ENCODE data around the gene GLRX2. TPM values are rescaled to one million over a fixed set of nuclear protein-coding genes. Genes with fewer than 3 reads are reported as not detected.

The GLRX2 gene
- total RNA-seq, 1 donor from 2014 or later: 11.2 TPM

DNA sequence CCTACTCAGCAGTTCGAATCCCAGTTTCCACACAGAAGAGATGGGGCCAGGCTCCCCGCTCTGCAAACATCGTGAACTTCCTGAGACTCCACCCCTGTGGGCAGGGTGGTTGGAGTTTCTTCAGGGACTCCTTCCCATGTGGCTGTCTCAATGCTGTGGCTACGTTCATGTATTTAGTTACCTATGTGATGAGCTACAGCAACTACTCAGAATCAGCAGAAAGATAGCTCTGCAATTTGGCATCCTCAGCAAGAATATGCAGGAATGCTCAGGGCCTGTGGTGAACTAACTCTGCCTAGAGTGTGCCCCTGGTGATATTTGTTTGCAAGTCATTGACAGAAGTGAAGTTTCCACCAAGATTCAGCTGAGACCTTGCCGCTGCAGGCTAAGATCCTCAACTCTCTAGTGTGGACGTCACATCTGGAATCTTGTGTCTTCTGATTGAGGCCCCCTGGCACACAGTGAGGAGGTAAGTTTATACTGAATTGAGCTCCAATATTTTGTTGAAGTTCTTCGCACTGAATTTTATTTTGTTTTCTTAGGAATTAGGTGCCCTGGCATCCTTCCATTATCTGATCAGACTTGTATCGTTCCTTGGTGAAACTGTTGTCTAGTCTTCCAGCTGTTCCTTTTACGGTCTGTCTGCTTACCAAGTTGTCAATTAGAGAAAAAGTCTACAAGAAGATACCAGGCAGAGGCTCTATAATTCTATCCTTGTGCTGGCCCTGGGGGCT lies 8.2 kb upstream of the GLRX2 start:
- no peak for DNase-seq (ENCODE audit: low read depth, low spot score)

DNA sequence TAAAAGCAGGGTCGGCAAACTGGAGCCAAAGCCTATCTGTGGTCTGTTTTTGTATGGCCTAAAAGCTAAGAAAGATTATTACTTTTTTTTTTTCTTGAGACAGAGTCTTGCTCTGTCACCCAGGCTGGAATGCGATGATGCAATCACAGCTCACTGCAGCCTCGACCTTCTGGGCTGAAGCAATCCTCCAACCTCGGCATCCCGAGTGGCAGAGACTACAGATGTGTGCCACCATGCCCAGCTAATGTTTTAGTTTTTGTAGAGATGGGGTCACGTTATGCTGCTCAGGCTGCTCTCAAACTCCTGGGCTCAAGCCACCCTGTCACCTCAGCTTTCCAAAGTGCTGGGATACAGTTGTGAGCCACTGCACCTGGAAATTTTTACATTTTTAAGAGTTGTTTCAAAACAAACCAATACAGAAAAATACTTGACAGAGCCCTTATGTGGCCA lies 6.5 kb upstream of the GLRX2 start:
- no peak for DNase-seq (ENCODE audit: low read depth, low spot score)

- no peak for DNase-seq (ENCODE audit: low read depth, low spot score)
These were observed 5.7 kb upstream of the GLRX2 start for GRCh38 chr1:193110864-193111263.

DNA sequence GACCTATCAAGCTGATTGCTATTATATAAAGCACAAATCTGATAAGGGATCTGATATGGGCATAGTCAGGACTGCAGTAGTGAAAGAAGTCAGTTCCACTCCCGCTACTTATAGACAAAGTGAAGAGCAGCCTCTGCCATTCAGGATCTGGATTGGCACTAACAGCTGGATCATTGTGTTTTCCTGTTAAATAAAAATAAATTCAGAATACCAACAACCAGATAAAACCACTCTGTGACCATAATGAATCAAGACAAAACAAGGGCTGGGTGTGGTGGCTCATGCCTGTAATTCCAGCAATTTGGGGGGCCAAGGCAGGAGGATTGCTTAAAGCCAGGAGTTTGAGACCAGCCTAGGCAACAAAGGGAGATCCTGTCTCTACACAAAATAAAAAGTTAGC lies 5.0 kb upstream of the GLRX2 start:
- no peak for DNase-seq (ENCODE audit: low read depth, low spot score)

GRCh38 chr1:193109619-193110018 lies 4.4 kb upstream of the GLRX2 start:
- DNase-seq (ENCODE audit: low read depth, low spot score): no peak

GRCh38 chr1:193108471-193108870 lies 3.3 kb upstream of the GLRX2 start:
- DNase-seq (ENCODE audit: low read depth, low spot score): no peak

DNA sequence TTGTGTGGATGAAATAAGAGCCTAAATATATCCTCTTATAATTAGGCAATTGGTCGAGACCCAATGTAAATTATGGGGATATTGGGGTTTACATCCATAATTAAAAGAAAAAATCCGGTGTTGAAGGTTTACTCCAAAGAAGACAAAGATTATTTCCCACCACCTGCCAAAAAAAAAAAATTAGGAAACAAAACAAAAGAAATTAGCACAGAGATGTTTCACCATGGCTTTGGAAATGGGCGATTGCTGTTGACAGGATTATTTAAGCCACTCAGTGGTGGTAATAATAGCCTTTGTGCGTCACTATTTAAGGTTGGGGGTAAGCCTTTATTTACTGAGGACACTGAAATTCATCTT lies 585 bp upstream of the GLRX2 start:
- no peak for DNase-seq (ENCODE audit: low read depth, low spot score)

DNA sequence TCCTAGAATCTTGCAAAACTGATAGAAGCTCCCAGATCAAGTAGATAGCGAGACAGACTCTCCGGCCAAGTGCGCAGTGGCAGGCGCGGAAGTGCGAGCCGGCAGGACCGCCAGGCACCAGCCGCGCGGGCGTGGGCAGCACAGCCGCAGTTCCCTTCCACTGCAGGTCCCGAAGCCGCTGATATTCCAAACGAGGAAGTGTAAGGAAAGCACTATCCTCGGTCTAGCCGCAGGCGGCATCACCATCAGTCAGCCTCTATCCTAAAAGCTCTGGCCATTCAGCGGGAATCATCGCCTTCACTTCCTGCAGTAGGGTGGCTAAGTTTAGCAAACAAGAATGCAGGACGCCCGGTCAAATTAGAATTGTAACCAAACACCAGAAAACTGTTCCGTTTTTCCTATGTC lies 710 bp downstream of the GLRX2 start:
- no peak for DNase-seq (ENCODE audit: low read depth, low spot score)

DNA sequence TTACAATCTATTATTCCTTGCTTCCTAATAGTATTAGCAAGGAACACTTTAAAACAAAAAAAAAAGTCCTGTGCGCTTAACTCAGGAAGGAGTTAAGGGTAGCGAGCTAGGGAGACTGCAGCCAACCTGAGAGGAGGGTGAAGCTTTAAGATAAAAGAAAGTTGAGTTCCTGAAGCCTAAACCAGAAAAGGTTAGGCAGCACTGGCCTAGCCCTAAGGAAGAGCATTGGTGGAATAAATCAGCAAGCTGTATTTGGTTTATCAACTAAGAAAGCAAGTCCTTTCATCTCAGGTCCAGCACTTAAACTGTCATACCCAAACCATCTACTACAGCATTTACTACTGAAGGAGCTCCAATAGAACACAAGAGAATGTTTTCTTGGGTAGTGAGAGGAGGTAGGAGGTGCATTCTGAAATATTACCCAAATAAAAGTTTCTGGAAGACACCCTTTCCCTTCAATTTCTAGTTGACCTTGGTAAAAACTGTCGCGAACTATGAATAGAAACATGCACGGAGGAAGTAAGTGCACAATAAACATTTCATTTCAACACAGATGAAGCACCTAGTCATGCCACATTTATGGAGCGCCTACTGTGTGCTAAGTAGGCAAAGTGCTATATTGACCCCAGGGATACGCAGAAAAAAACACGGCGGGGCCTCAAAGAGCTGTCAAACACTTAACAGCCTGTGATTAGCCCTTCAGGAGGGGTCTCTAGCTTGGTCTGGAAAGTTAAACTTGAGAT lies 1.3 kb downstream of the GLRX2 start:
- DNase-seq (ENCODE audit: low read depth, low spot score): no peak

DNA sequence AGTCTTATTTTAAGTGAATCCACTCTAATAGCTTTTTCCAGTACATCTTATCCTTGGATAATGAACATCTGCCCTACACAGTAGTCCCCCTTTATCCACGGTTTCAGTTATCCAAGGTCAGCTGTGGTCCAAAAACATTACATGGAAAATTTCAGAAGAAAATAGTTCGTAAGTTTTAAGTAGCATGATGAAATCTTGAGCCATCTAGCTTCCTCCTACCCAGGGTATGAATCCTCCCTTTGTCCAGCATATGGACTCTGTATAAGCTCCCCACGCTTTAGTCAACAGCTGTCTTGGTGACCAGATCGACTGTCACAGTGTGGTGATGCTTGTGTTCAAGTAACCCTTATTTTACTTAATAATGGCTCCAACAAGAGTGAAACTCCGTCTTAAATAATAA lies 2.6 kb downstream of the GLRX2 start:
- DNase-seq (ENCODE audit: low read depth, low spot score): no peak

GRCh38 chr1:193094112-193094511 lies 11.1 kb downstream of the GLRX2 start:
- DNase-seq (ENCODE audit: low read depth, low spot score): no peak

- DNase-seq (ENCODE audit: low read depth, low spot score): no peak
These were observed 14.3 kb downstream of the GLRX2 start for GRCh38 chr1:193090865-193091264.

GRCh38 chr1:193087893-193088292 lies 17.3 kb downstream of the GLRX2 start:
- DNase-seq (ENCODE audit: low read depth, low spot score): no peak

DNA sequence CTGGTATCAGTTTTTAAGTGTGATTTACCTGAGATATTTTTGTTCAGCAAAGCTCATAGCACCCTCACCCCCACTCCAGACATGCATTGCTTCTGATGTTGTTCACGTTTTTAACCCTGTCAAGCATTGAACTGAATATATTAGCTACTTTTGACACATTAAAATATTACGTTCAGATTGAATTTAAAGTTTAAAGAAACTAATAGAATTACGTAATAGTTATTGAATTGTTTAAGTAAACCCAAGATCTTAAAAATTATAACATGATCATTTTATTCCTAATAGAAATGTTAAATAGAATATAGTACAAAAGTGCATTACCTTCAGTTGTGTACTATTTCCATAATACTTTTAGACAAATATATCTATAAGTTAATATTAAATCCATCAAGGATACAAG lies 18.9 kb downstream of the GLRX2 start:
- DNase-seq (ENCODE audit: low read depth, low spot score): no peak

- no peak for DNase-seq (ENCODE audit: low read depth, low spot score)
These were observed 20.0 kb downstream of the GLRX2 start for GRCh38 chr1:193085263-193085662.

DNA sequence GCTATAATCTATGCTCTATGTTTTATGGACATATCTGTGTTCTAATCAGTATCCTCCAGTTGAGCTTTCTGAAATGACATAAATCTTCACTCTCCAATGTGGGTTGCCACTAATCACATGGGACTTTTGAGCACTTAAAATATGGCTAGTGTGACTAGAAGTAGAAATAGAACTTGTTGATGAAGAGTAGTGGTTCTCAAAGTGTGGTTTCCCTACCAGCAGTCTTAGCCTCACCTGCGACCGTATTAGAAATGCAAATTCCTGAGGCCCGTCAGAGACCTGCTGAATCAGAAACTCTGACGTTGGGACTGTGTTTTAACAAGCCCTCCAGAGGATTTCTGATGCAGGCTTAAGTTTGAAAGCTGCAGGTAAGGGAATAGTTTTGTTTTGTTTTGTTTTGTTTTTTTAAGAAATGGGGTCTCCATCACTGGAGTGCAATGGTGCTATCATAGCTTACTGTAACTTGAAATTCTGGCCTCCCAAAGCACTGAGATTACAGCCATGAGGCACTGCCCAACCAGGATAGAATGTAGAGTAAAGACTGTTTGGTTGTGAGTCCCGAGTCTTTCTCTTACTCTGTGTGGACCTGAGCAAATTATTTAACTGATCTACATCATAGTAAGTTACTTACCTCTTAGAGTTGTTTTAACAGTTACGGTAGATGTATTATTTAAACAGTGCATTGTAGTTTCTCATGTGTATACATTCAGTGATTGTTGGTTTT lies 21.7 kb downstream of the GLRX2 start:
- no peak for DNase-seq (ENCODE audit: low read depth, low spot score)

- no peak for DNase-seq (ENCODE audit: low read depth, low spot score)
These were observed 26.0 kb downstream of the GLRX2 start for GRCh38 chr1:193079187-193079586.

DNA sequence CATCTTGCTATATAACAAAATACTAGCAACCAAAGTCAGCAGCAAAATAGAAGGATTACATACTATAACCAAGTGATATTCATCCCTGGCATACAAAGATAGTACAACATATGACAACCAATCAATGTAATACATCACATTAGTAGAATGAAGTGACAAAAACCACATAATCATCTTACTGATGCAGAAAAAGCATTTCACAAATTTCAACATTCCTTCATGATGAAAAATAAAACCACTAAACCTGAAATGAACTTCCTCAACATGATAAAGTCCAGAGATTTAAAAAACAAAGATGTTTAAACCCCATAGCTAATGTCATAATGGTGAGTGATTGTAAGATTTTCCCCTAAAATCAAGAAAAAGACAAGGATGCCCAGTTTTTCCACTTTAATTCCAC lies 27.2 kb downstream of the GLRX2 start:
- no peak for DNase-seq (ENCODE audit: low read depth, low spot score)

DNA sequence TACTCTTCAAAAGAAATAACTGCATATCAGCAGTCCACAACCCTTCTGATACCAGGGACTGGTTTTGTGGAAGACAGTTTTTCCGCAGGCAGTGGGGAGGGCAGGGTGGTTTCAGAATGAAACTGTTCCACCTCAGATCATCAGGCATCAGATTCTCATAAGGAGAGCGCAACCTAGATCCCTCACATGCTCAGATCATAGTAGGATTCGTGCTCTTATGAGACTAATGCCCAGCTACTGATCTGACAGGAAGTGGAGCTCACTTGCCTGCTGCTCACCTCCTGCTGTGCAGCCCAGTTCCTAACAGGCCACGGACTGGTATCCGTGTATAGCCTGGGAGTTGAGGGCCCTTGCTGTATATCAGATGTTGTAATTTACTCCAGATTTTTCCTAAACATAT lies 34.3 kb downstream of the GLRX2 start:
- no peak for DNase-seq (ENCODE audit: low read depth, low spot score)

- DNase-seq (ENCODE audit: low read depth, low spot score): no peak
These were observed 34.8 kb downstream of the GLRX2 start for GRCh38 chr1:193070386-193070753.

GRCh38 chr1:193069748-193070385 lies 35.3 kb downstream of the GLRX2 start:
- no peak for DNase-seq (ENCODE audit: low read depth, low spot score)

GRCh38 chr1:193068013-193068412 lies 37.2 kb downstream of the GLRX2 start:
- no peak for DNase-seq (ENCODE audit: low read depth, low spot score)
